ENCODE data around the gene KCNT1. TPM values are rescaled to one million over a fixed set of nuclear protein-coding genes. Genes with fewer than 3 reads are reported as not detected.

Gene KCNT1
- total RNA-seq, 1 donor = not detected

GRCh38 chr9:135782946-135783345, 81.0 kb downstream of the KCNT1 start:
- H3K4me3 ChIP-seq (ENCODE audit: insufficient read depth, low read length) = no peak overlapping the region
- no peak for DNase-seq (ENCODE audit: insufficient read length, low spot score, missing footprints)
- no peaks in the 10 kb centered on the region for H3K79me2 ChIP-seq (ENCODE audit: insufficient read depth, low read length)
- H2AFZ ChIP-seq (ENCODE audit: low read length) = no peak overlapping the region
- peaks cover 3% of the 10 kb centered on the region for H3K27me3 ChIP-seq (ENCODE audit: insufficient read depth, low read length)
- no peak for TF ChIP-seq CTCF (IDR thresholded peaks at IDR 0.05; ENCODE audit: extremely low read depth, low read depth, low read length)
- H3K27ac ChIP-seq (ENCODE audit: low read depth, low read length) = no peak overlapping the region
- no peak overlapping the region for H3K4me2 ChIP-seq (ENCODE audit: insufficient read depth, low read length)
- H3K4me1 ChIP-seq (ENCODE audit: insufficient read depth, low read length) = no peaks in the 10 kb centered on the region
- H3K36me3 ChIP-seq (ENCODE audit: insufficient read depth, low read length) = no peaks in the 10 kb centered on the region
- H3K9me3 ChIP-seq (ENCODE audit: low read depth, low read length) = no peaks in the 10 kb centered on the region
- no peaks in the 10 kb centered on the region for H4K20me1 ChIP-seq (ENCODE audit: insufficient read depth, low read length)

- Histone ChIP-seq H3K27ac (ENCODE audit: low read depth, low read length) (no peak overlapping the region), H3K36me3 (ENCODE audit: insufficient read depth, low read length) (no peaks in the 10 kb centered on the region), H3K79me2 (ENCODE audit: insufficient read depth, low read length) (no peaks in the 10 kb centered on the region), H2AFZ (ENCODE audit: low read length) (no peak overlapping the region), H3K4me3 (ENCODE audit: insufficient read depth, low read length) (no peak overlapping the region), H3K9me3 (ENCODE audit: low read depth, low read length) (no peaks in the 10 kb centered on the region), H3K4me1 (ENCODE audit: insufficient read depth, low read length) (no peaks in the 10 kb centered on the region), H3K4me2 (ENCODE audit: insufficient read depth, low read length) (no peak overlapping the region), H3K27me3 (ENCODE audit: insufficient read depth, low read length) (peaks cover 3% of the 10 kb centered on the region), H4K20me1 (ENCODE audit: insufficient read depth, low read length) (no peaks in the 10 kb centered on the region)
- no peak for DNase-seq (ENCODE audit: insufficient read length, low spot score, missing footprints)
- no peak for TF ChIP-seq CTCF (IDR thresholded peaks at IDR 0.05; ENCODE audit: extremely low read depth, low read depth, low read length)
Measured at GRCh38 chr9:135783540-135784245, 81.7 kb downstream of the KCNT1 start.

GRCh38 chr9:135785013-135785575, 83.1 kb downstream of the KCNT1 start:
- Histone ChIP-seq H3K79me2 (ENCODE audit: insufficient read depth, low read length) (no peaks in the 10 kb centered on the region), H3K9me3 (ENCODE audit: low read depth, low read length) (no peaks in the 10 kb centered on the region), H3K36me3 (ENCODE audit: insufficient read depth, low read length) (no peaks in the 10 kb centered on the region), H3K27ac (ENCODE audit: low read depth, low read length) (no peak overlapping the region), H3K27me3 (ENCODE audit: insufficient read depth, low read length) (peaks cover 3% of the 10 kb centered on the region), H3K4me3 (ENCODE audit: insufficient read depth, low read length) (no peak overlapping the region), H3K4me1 (ENCODE audit: insufficient read depth, low read length) (no peaks in the 10 kb centered on the region), H2AFZ (ENCODE audit: low read length) (no peak overlapping the region), H4K20me1 (ENCODE audit: insufficient read depth, low read length) (no peaks in the 10 kb centered on the region), H3K4me2 (ENCODE audit: insufficient read depth, low read length) (no peak overlapping the region)
- no peak for TF ChIP-seq CTCF (IDR thresholded peaks at IDR 0.05; ENCODE audit: extremely low read depth, low read depth, low read length)
- DNase-seq (ENCODE audit: insufficient read length, low spot score, missing footprints) = no peak

- Histone ChIP-seq H3K4me2 (ENCODE audit: insufficient read depth, low read length) (no peak overlapping the region), H3K79me2 (ENCODE audit: insufficient read depth, low read length) (no peaks in the 10 kb centered on the region), H3K4me3 (ENCODE audit: insufficient read depth, low read length) (no peak overlapping the region), H2AFZ (ENCODE audit: low read length) (no peak overlapping the region), H3K9me3 (ENCODE audit: low read depth, low read length) (no peaks in the 10 kb centered on the region), H4K20me1 (ENCODE audit: insufficient read depth, low read length) (no peaks in the 10 kb centered on the region), H3K27me3 (ENCODE audit: insufficient read depth, low read length) (peaks cover 3% of the 10 kb centered on the region), H3K27ac (ENCODE audit: low read depth, low read length) (no peak overlapping the region), H3K4me1 (ENCODE audit: insufficient read depth, low read length) (no peaks in the 10 kb centered on the region), H3K36me3 (ENCODE audit: insufficient read depth, low read length) (no peaks in the 10 kb centered on the region)
- TF ChIP-seq CTCF (IDR thresholded peaks at IDR 0.05; ENCODE audit: extremely low read depth, low read depth, low read length) = no peak
- DNase-seq (ENCODE audit: insufficient read length, low spot score, missing footprints) = no peak
Measured at GRCh38 chr9:135786146-135786690, 84.2 kb downstream of the KCNT1 start.

Measured in osteoblast (primary cell).